Activated CD8-positive, alpha-beta memory T cell treated with anti-CD3 and anti-CD28 coated beads for 48 hours (primary cell): ENCODE data around the gene INSYN1.

Experiments used
- DNase-seq, 3 experiments: peaks; one replicate each; pipeline ENCODE4 v3.0.0-alpha.2; 2020; ENCODE audit warnings: low read depth in 2 of 3, low spot score in 2 of 3

The INSYN1 gene

GRCh38 chr15:73687351-73687750 is 65.8 kb downstream of the INSYN1 start:
- no peak for DNase-seq

- DNase-seq: no peak
These were observed 66.3 kb downstream of the INSYN1 start for GRCh38 chr15:73686781-73687256.

- DNase-seq: no peak
These were observed 67.2 kb downstream of the INSYN1 start for GRCh38 chr15:73685981-73686380.
